Right kidney (tissue), 9 donors: ENCODE data around the gene PRDM2.
"Not testable (repeated sequence)": the region's sequence is repeated elsewhere in the genome, so short reads cannot be mapped to it uniquely, and the experiment has no call there.

Experiments used
- DNase-seq: peaks from one replicate; pipeline ENCODE4 v3.0.0-alpha.2; 2016
- long read RNA-seq, 8 donors: transcript quantifications; one replicate each; lab custom pipeline, GENCODE V29; 2026

The PRDM2 gene, protein sequence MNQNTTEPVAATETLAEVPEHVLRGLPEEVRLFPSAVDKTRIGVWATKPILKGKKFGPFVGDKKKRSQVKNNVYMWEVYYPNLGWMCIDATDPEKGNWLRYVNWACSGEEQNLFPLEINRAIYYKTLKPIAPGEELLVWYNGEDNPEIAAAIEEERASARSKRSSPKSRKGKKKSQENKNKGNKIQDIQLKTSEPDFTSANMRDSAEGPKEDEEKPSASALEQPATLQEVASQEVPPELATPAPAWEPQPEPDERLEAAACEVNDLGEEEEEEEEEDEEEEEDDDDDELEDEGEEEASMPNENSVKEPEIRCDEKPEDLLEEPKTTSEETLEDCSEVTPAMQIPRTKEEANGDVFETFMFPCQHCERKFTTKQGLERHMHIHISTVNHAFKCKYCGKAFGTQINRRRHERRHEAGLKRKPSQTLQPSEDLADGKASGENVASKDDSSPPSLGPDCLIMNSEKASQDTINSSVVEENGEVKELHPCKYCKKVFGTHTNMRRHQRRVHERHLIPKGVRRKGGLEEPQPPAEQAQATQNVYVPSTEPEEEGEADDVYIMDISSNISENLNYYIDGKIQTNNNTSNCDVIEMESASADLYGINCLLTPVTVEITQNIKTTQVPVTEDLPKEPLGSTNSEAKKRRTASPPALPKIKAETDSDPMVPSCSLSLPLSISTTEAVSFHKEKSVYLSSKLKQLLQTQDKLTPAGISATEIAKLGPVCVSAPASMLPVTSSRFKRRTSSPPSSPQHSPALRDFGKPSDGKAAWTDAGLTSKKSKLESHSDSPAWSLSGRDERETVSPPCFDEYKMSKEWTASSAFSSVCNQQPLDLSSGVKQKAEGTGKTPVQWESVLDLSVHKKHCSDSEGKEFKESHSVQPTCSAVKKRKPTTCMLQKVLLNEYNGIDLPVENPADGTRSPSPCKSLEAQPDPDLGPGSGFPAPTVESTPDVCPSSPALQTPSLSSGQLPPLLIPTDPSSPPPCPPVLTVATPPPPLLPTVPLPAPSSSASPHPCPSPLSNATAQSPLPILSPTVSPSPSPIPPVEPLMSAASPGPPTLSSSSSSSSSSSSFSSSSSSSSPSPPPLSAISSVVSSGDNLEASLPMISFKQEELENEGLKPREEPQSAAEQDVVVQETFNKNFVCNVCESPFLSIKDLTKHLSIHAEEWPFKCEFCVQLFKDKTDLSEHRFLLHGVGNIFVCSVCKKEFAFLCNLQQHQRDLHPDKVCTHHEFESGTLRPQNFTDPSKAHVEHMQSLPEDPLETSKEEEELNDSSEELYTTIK (N-terminal part only)
- long read RNA-seq, donor 1 = 0 reads
- long read RNA-seq, donor 2 = 0 reads
- long read RNA-seq, donor 3, partial matches to known transcripts = 5 of 5 reads
- long read RNA-seq, donor 3, other reads (novel, unspliced or antisense) = 0 of 5 reads
- long read RNA-seq, donor 4, partial matches to known transcripts = 6 of 6 reads
- long read RNA-seq, donor 4, other reads (novel, unspliced or antisense) = 0 of 6 reads
- long read RNA-seq, donor 5 = 0 reads
- long read RNA-seq, donor 6 = 0 reads
- long read RNA-seq, donor 7, partial matches to known transcripts = 7 of 7 reads
- long read RNA-seq, donor 7, other reads (novel, unspliced or antisense) = 0 of 7 reads
- long read RNA-seq, donor 8, partial matches to known transcripts = 14 of 14 reads
- long read RNA-seq, donor 8, other reads (novel, unspliced or antisense) = 0 of 14 reads

DNA sequence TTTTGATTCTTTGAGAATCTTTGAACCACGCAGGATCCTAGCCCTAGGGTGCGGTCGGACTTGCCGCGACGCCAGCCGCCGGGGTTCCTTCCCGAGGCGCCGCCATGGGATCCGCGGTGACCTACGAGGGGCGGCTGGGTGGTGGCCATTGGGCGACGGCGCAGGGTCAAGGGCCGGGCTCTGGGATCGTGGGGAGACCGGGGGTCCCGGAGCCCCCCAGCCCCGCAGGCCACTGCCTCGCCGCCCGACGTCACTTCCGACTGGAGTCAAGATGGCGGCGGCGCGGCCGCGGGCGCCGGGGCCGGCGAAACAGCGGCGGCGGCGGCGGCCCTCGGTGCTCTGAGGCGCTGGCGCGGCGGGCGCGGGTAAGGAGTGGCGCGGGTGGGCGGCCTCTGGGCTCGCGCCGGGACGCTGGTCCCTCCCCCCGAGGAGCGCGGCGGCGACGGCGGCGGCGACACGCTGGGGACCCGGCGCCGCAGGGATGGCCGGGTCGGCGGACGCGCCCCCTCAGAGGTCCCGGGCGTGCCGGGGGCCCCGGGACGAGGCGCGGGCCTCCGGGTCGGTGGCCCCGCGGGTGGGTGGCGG lies at the start of gene PRDM2:
Gene PRDM2, plus strand, starts transcription at position 253 of the 585 bp plus-strand sequence. CDS start 15,418 bp downstream, outside the sequence.
- DNase-seq = peak; percentile 82

DNA sequence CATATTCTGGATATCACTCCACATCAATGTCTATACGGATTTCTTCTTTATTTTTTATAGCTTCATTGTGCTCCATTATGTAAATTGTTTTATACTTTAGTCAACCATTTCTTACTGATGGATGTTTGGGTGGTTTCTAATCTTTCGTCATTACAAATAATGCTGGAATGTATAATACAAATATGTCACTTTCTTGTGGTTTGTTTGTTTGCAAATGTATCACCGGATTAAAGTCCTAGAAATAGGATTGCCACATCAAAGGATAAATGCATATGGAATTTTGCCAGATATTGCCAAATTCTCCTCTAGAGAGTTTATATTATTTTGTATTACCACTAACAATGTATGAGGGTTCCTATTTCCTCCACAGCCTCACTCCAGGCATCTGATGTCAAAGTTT lies 48.7 kb upstream of the PRDM2 start:
- DNase-seq = no peak

DNA sequence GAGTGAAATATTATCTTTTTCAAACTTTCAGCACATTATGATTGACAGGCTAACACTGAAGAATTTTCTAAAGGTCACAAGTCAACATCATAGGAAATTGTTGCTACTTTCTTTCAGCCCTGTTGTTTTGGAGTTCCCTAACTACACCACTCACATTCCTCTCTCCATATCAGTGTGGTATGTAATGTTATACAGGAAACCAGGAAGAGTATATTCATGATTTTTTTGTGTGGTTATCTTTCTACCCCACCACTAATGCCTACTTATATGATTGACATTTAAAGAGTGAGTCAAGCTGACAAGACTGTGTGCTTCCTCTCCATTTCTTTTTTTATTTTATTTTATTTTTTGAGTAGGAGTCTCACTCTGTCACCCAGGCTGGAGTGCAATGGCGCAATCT lies 47.8 kb upstream of the PRDM2 start:
- no peak for DNase-seq

DNA sequence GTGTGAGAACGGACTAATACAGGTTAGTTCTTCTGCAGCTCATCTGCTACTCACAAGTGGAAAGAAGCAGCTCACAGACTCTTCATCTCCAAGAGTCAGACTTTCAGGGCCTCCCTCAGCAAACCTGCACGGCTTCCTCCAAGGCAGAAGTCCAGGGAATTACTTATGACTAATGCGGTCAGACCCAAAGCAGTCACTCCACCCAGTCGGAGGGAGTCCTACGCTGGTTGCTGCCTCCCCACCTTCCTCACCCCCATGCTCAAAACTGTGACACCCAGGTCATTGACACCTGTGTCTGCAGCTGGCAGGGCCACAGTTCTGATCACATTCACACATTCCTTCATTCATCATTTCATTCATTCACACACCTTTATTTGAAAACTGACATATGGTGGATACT lies 38.4 kb upstream of the PRDM2 start:
- no peak for DNase-seq

DNA sequence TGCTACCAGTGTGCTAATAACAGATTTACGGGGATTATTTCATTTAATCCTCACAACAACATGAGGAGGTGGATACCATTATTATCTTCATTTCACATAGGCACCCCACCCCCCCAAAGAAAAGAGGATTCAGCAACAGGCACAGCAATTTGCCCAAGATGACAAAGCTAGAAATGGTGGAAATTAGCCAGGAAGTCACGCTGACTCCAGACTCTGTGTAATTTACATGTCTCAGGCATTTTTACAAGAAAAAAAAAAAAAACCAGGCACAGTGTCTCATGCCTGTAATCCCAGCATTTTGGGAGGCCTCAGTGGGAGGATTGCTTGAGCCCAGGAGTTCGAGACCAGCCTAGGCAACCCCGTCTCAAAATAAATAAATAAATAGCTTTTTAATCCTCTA lies 37.5 kb upstream of the PRDM2 start:
- DNase-seq = no peak

DNA sequence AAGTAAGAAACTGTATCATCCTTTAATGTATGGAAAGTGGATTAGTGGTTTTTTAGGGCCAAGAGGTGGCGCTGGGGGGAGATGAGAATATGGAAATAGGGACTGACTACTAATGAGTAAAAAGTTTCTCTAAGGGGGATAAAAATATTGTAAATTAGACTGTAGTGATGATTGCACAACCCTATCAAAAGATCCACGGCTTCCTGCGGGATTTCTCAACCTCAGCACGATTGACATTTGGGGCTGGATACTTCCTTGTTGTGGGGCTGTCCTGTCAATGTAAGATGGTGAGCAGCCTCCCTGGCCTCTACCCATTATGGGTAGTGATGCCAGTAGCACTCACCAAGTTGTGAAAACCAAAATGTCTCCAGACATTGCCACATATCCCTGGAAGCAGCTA lies 36.0 kb upstream of the PRDM2 start:
- DNase-seq = no peak

DNA sequence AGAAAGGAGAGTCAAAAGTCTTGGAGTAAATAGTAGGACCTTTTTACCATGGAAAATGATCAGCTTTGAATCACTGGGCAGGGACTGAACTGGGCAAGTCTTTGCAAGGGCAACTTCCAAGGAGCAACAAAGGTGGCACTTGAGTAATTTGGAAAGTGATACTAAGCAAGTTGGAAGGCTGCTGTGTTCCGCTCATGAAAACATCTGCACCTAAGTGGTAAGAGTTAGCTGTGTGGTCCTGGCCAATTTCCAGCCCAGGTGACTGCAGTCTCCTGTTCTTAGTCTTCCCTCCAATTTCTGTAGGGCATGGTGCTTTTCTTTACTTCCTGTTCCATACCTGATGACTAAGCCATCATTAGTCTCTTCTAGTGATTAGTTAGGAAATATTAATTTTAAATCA lies 35.5 kb upstream of the PRDM2 start:
- DNase-seq = no peak

DNA sequence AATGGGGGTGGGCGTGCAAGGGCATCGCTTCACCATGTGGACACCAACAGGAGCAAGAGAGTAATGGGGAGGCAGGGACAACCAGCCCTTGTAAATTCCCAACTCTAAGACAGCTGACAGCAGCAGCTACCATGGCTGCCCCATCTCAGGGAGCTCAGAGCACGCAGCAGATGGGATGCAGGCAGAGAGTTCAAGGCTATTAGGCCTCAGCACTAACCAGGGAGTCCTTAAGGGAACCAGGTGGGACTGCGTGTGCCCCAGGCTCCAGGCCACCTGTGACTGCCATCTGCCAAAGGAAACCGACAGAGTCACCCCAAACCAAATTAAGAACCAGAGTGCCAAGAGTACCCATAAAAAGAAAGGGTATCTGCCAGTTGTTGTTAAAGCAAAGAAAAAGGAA lies 33.7 kb upstream of the PRDM2 start:
- DNase-seq = no peak

DNA sequence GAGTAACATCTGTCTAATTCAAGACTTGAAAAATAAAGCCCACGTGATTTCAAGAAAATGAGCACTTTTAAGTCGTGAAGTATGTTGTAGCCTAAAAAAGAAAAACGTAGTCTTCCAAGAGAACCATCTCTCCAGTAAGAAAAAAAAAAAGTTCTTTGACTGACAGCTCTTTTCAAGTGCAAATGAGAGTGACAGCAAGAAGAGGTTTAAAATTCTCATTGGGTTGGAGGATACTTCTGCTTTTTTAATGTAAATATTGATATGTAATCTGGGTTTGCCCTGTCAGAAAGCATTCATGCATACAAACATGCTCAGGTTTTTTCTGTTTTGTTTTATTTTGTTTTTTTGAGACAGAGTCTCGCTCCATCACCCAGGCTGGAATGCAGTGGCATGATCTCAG lies 32.3 kb upstream of the PRDM2 start:
- DNase-seq = no peak

DNA sequence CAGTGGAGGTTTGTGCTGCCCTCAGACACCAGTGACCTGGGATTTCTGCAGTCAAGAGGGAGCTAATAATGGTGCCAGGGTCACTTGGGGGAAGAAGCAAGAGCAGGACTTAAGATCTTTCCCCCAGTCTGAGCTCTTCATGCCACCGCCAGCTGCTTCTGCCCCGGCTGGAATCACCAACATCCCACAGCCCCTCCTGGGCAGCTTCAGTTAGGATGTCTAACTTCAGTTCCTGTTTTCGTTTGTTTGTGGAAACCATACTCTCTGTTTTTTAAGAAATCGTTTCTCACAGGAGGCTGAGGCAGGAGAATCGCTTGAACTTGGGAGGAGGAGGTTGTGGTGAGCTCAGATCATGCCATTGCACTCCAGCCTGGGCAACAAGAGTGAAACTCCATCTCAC lies 25.6 kb upstream of the PRDM2 start:
- no peak for DNase-seq

DNA sequence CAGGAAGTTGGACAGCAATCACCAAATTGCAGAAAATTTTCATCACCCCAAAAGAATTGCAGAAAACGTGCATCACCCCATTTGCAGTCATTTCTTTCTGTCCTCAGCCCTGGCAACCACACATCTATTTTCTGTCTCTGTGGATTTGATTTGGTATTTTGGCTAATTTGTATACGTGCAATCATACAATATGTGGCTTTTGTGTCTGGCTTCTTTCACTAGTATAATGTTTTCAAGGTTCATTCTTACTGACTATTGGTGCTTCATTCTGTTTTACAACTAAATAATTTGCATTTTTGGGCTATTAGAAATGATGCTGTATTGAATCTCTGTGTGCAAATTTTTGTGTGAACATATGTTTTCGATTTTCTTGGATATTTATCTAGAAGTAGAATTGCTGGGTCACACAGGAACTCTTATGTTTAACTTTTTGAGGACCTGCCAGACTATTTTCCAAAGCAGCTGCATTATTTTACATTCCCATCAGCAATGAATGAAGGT lies 24.8 kb upstream of the PRDM2 start:
- DNase-seq = no peak

DNA sequence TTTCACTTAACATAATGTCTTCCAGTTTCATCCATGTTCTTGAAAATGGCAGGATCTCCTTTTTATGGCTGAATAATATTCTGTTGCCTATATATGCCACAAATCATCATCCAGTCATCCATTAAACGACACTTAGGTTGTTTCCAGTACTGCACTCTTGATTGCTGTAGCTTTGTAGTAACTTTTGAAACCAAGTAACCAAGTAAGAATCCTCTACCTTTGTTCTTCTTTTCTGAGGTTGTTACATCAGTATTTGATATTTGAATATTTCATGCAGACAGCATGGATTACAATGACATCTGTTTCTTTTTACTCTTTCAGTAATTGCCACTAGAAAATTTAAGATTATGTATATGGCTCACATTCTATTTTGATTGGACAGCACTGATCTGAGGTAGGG lies 22.1 kb upstream of the PRDM2 start:
- no peak for DNase-seq

DNA sequence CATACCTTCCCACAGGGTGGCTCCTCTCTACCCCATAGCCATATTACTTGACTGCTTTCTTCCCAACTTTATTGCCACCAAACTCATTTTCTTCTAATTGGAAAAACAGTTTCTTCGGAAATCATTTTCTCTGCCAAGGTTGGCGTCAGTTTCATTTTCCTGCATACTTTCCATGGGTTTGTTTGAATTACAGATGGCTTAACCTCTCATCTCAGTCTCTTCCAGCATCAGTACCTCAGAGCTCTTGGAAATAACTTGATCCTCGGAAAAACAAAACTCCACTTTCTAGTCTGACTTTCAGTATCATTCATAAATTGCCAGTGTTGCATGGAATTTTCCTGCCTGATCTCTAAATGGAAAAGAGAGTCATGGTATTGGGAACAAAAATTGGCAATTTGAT lies 20.3 kb upstream of the PRDM2 start:
- DNase-seq = no peak

DNA sequence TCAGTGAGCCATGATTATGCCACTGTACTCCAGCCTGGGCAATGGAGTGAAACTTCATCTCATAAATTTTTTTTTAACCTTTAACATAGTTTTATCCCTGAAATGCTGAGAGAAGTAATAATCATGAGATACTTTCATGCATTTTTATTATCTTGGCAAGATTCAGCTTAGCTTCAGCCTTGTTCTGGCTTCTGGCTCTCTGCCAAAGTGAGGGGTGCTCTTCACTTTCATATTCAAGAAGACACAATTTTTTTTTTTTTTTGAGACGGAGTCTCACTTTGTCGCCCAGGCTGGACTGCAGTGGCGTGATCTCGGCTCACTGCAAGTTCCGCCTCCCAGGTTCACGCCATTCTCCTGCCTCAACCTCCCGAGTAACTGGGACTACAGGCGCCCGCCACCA lies 19.4 kb upstream of the PRDM2 start:
- DNase-seq = not testable (repeated sequence)

DNA sequence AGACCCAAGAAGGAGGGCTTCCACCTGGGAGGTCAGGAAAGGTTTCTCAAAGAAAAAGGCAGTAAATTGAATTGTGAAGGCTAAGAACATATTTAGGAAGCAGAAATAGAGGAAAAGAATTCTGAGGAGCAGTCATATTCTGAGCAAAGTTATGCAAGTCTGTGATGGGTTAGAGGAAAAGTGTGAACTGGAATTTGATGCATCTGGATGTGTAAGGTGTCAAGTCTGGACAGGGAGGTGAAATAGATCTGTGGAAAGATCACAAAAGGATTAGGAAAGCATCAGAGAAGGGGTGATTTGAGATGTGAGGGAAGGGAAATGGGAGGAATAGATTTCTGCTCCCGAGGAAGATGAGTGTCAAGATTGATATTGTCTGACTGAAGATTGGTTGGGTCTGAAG lies 18.1 kb upstream of the PRDM2 start:
- DNase-seq = no peak

DNA sequence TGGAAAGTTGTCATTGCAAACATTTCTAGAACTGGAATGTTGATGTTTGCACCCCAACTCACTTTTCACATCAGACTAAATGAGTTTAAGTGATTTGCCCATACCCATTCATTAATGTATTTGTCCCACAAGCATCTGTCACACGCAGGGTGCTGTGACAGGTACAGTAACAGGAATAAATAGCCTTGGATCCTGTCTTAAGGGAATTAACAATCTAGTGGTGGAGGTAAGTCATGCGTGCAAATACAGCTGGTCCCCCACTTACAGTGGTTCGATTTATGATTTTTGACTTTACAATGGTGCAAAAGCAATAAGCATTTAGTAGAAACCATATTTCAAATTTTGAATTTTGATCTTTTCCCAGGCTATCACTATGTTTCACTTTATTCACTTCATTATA lies 17.5 kb upstream of the PRDM2 start:
- no peak for DNase-seq

DNA sequence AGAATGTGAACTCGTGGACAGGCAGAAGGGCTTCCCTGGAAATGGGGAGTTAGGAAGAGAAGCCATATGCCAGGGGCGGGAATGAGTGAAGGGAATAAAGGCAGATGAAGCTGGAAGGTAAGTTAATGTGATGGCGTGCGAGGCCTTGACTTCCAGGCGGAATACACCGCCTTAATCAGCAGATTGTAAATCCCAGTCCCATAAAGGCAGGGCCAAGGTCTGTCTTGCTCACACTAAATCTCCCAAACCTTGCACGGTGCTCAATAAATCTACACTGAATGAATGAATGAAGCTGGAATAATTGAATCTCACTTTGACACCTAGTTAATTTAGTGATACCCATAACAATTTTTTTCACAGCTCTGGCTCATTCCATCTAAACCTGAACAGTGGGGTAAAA lies 16.8 kb upstream of the PRDM2 start:
- DNase-seq = no peak

DNA sequence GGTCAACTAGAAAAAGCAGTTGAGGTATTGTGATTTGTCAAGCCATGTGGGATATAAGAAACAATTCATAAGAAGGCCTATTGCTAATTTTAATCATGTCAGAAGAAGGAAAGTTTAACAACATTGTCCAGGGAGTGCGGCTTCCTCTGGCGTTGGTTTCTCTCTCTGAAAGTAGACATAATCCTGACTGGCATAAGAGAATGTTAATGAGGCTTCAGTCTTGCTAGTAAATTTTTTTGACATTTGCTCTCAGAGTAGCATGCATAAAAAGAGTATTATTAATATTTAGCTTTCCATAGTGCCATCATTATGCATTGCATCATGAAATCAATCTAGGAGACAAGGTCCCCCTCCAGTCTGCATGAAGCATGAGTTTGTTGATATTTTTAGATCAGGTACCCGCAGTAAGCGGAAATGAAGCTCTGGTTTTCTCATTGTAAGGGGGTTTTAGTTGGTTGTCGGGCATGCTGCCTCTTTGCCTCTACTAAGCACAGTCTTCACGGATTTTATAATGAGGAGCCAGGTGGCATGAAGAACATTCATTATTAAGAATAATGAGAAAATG lies 12.8 kb upstream of the PRDM2 start:
- DNase-seq = no peak

DNA sequence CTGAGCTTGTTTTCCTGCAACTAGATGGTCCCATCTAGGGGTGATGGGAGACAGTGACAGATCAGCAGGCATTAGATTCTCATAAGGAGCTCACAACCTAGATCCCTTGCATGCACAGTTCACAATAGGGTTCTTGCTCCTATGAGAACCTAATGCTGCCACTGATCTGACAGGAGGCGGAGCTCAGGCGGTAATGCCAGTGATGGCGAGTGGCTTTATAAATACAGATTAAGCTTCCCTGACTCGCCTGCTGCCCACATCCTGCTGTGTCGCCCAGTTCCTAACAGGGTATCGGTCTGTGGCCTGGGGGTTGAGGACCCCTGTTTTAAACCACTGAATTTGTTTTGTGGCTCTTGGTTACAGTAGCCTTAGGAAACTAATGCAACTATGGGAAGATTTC lies 6.9 kb upstream of the PRDM2 start:
- not testable (repeated sequence) for DNase-seq

DNA sequence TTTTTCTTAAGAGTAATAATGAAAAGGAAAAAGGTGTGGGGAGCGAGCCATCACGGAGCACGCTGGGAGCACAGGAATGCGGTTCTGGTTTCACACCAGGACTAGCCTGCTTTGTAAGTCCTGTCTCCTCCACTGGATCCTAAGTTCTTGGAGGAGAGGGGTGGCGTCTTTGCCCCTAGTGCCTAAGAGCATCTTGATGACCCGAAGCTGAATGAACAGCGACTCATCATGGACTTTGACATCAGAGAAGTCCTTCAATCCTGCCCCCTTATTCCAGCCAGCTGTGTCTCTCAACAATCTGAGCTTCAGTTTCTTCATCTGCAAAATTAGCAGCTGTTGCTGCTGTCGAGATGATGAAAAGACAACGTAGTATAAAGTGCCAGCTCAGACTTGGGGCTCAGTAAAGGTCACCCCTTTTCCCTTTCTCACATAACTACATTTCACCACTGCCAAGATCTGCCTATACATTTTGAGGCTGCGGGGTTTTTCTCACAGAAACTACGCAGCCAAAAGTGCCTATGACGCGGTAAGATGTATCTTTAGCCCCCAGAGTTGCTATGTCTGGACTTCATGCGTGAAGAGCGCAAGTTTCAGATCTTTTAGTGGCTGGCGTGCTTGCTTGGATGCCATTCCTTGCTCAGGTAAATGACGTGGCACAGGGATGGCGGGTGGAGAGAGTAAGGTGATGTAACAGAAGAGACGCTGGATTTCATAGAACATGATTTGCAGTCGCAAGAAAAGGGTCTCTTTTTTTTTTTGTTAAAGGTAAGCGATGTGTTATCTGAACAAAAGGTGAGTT lies 4.9 kb upstream of the PRDM2 start:
- DNase-seq = no peak
